Transverse colon (tissue), 4 donors: Measurements from ENCODE around the gene SIRPB1.

ENCODE experiments used
- EP300 ChIP-seq: sonication (generic); formaldehyde crosslinking; IDR thresholded peaks from one replicate; pipeline ENCODE4 v1.6.1; 2017; ENCODE audit warnings: antibody characterized with exemption, low read depth
- POLR2A ChIP-seq: fragments of 450-650 bp; IDR thresholded peaks from one replicate; pipeline ENCODE4 v1.6.1; 2016; ENCODE audit warnings: antibody characterized with exemption, mild to moderate bottlenecking, moderate library complexity
- POLR2AphosphoS5 ChIP-seq, 3 donors: sonication (generic); formaldehyde crosslinking; IDR thresholded peaks; one replicate each; pipeline ENCODE4 v1.6.1; 2016; ENCODE audit warnings: antibody characterized with exemption in 3 of 3
- TF ChIP-seq, protein P1 (sequence below), 5 experiments: fragments of 200-600 bp in 3 of 5; fragments of 450-650 bp in 2 of 5; sonication (generic) in 3 of 5; IDR thresholded peaks; 1 replicate in 2 of 5; 2 replicates in 3 of 5; pipeline ENCODE4 v1.5.1; 2016 to 2017; ENCODE audit warnings: antibody characterized with exemption in 5 of 5, inconsistent platforms in 3 of 5, mild to moderate bottlenecking in 2 of 5, moderate library complexity in 1 of 5

DNA sequence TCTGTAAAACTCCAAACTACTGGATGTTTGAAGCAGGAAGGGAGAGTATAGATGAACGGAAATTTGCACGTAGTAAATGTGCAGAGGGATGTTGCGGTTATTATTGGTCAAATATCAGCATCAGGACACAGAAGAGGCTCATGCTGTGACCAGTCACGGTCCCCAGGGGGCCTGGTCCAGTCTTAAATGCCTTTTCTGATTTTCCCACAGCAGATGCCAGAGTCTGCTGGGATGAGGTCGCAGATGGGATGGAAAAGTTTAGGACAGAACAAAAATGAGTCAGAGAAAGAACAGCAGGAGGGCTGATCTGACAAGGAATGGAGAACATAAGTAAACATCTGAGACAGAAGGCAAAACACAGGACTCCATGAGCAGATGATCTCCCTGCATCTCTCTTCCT, 49.5 kb upstream of the SIRPB1 start:
- TF ChIP-seq, protein P1, sequence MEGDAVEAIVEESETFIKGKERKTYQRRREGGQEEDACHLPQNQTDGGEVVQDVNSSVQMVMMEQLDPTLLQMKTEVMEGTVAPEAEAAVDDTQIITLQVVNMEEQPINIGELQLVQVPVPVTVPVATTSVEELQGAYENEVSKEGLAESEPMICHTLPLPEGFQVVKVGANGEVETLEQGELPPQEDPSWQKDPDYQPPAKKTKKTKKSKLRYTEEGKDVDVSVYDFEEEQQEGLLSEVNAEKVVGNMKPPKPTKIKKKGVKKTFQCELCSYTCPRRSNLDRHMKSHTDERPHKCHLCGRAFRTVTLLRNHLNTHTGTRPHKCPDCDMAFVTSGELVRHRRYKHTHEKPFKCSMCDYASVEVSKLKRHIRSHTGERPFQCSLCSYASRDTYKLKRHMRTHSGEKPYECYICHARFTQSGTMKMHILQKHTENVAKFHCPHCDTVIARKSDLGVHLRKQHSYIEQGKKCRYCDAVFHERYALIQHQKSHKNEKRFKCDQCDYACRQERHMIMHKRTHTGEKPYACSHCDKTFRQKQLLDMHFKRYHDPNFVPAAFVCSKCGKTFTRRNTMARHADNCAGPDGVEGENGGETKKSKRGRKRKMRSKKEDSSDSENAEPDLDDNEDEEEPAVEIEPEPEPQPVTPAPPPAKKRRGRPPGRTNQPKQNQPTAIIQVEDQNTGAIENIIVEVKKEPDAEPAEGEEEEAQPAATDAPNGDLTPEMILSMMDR (IDR thresholded peaks at IDR 0.05): no peak
- no peak for TF ChIP-seq EP300
- TF ChIP-seq POLR2A: no peak
- no peak for TF ChIP-seq POLR2AphosphoS5 (IDR thresholded peaks at IDR 0.05)
